ES-I3 (cell line): ENCODE measurements around the gene MCCD1.

Experiments
- H3K36me3 ChIP-seq: 2 replicates; pipeline ENCODE4 v1.6.1; 2013; ENCODE audit warnings: mild to moderate bottlenecking, low read length, control low read depth, moderate library complexity; ENCODE audit not compliant: insufficient read depth
- H3K4me1 ChIP-seq: 2 replicates; pipeline ENCODE4 v1.6.1; 2013; ENCODE audit warnings: mild to moderate bottlenecking, control low read depth, low read length; ENCODE audit not compliant: insufficient read depth
- H3K9ac ChIP-seq: 2 replicates; pipeline ENCODE4 v1.6.1; 2013; ENCODE audit warnings: low read depth, mild to moderate bottlenecking, low read length, moderate library complexity
- H3K9me3 ChIP-seq: 2 replicates; pipeline ENCODE4 v1.6.1; 2013; ENCODE audit warnings: mild to moderate bottlenecking, low read length, moderate library complexity; ENCODE audit not compliant: control insufficient read depth, insufficient read depth

The MCCD1 gene

DNA sequence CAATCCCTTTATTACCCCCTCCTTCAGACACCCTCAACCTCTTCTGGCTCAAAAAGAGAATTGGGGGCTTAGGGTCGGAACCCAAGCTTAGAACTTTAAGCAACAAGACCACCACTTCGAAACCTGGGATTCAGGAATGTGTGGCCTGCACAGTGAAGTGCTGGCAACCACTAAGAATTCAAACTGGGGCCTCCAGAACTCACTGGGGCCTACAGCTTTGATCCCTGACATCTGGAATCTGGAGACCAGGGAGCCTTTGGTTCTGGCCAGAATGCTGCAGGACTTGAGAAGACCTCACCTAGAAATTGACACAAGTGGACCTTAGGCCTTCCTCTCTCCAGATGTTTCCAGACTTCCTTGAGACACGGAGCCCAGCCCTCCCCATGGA lies 48.8 kb downstream of the MCCD1 start:
- Histone ChIP-seq H3K36me3 (no peaks in the 10 kb centered on the region), H3K4me1 (peaks cover 25% of the 10 kb centered on the region), H3K9ac (no peak overlapping the region)

DNA sequence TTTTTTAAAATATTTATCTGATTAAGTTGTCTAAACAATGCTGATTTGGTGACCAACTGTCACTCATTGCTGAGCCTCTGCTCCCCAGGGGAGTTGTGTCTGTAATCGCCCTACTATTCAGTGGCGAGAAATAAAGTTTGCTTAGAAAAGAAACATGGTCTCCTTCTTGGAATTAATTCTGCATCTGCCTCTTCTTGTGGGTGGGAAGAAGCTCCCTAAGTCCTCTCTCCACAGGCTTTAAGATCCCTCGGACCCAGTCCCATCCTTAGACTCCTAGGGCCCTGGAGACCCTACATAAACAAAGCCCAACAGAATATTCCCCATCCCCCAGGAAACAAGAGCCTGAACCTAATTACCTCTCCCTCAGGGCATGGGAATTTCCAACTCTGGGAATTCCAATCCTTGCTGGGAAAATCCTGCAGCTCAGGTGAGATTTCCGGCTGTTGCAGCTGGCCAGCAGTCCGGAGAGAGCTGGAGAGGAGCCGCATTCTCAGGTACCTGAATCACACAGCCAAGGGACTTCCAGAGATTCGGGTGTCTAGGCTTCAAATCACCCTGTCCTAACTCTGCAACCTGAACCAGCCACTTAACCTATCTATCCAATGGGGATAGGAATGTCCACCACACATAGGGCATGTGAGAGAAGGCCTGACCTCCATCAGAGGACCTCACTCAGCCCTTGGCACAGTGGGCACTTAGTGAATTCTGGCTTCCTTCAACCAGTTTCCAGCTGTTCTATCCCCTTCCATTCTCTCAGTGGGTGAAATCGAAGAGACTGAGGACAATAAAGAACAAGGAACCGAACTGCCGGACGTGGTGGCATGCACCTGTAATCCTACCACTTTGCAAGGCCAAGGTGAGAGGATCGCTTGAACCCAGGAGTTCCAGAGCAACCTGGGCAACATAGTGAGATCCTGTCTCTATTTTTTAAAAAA lies 49.7 kb downstream of the MCCD1 start:
- Histone ChIP-seq H3K9ac (no peak overlapping the region), H3K9me3 (no peaks in the 10 kb centered on the region), H3K36me3 (no peaks in the 10 kb centered on the region), H3K4me1 (peaks cover 28% of the 10 kb centered on the region)

More for the DNA sequence above, 48.8 kb downstream of the MCCD1 start:
- H3K9me3 ChIP-seq: no peaks in the 10 kb centered on the region

GRCh38 chr6:31579119-31579505 lies 50.4 kb downstream of the MCCD1 start:
- Histone ChIP-seq H3K36me3 (no peaks in the 10 kb centered on the region), H3K9ac (no peak overlapping the region), H3K4me1 (peaks cover 28% of the 10 kb centered on the region), H3K9me3 (no peaks in the 10 kb centered on the region)
